NCI-H524 (cell line): ENCODE results near the gene HNF1B.

ENCODE experiments used
- DNase-seq, 2 experiments: peaks; one replicate each; lab custom pipeline; 2025; lab: John Stamatoyannopoulos, UW

HNF1B gene

DNA sequence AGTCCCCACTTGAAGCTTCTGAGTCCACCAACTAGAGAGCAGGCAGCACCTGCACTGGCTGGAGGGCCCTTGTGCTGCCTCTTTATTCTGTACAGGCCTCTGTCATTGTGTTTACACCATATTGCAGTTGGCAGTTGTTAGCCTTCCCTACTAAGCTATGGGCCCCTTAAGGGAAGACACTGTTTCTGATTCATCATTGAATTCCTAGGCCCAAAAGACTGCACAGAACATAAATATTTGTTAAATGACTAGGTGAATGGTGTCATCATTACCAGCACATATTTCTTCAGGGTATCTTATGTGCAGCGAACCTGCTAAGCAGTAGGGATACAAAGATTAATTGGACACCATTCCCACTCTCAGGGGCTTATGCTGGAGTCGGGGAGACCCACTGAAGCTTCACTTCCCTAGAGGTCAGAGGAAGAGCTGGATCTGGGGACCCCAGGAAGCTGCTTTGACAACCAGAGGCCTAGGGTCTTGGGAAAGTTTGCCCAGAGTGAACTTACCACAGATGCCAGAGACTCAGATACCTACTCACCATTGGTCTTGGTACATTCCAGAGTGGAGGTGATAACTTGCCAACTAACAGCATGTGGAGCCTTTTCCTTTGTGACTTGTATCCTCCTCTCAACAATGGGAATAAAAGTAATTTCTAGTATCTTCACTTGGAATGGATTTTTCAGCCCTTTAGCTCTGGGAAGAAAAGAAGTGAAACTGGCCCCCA, 72.9 kb downstream of the HNF1B start:
- no peak for DNase-seq

- DNase-seq, result no peak
Observed at GRCh38 chr17:37671028-37671823, 73.6 kb downstream of the HNF1B start.

- DNase-seq, result no peak
Observed at GRCh38 chr17:37667039-37667438, 77.8 kb downstream of the HNF1B start.

DNA sequence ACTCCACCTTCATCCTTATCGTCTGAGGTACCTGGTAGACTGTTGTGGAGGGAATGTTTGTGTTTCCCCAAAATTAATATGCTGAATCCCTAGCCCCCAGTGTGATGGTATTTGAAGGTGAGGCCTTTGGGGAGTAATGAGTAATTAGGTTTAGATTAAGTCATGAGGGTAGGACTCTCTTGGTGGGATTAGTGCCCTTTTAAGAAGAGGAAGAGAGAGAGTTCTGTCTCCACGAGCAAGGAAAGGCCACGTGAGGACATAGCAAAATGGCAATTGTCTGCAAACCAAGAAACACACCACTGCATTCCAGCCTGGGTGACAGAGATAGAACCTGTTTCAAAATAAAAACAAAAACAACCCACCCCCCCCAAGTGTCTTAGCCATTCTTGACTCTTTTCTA, 80.6 kb downstream of the HNF1B start:
- no peak for DNase-seq

DNA sequence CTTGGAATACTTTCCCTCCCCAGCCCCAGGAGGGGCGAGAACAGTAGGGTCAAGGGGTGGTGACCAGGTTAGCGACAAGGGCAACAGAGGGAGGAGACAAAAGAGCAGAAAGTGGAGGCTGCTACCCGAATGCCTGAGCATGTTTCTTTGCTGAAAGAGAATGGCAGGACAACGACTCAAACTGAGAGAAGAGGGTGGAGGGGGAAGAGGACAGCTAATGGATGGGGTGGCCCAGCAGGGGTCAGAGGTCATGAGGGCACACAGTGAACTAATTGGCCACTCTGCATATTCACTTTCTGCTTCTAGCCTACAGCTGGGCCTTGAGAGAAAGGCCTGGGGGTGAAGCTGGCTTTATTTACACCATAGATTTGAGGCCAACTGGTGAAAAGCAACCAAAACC, 82.5 kb downstream of the HNF1B start:
- no peak for DNase-seq

GRCh38 chr17:37661400-37662014, 83.4 kb downstream of the HNF1B start:
- DNase-seq, result peak in 1 of 2 experiments; percentile 24

GRCh38 chr17:37659925-37660324, 84.9 kb downstream of the HNF1B start:
- DNase-seq, result no peak

- DNase-seq, result no peak
Observed at GRCh38 chr17:37657202-37657601, 87.7 kb downstream of the HNF1B start.

GRCh38 chr17:37651849-37652248, 93.0 kb downstream of the HNF1B start:
- DNase-seq, result no peak

DNA sequence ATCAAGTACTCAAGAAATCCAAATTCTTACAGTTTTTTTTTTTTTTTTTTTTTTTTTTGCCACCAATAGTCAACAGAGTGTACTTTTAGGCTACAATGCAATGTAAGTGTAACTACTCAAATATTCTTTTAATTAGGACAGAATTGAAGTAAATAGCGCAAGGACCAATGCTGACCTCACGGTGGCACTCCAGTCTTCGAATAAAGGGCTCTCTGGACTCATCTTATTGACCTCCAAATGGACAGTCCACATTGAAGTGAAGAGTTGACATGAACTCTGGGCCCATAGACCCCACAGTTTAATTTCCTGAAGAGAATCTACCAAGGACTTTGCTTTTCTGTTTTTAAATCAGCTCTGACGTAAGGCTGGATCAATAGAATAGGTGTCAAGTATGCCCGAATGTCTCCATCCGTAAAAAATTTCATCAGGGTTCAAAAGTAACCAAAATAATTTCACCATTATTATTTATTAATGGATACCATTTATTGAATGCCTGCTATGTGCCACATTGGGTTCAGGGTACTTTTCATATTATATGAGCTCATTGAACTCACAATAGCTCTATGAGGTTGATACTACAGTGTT, 94.3 kb downstream of the HNF1B start:
- peak in 1 of 2 experiments; percentile 22 for DNase-seq

DNA sequence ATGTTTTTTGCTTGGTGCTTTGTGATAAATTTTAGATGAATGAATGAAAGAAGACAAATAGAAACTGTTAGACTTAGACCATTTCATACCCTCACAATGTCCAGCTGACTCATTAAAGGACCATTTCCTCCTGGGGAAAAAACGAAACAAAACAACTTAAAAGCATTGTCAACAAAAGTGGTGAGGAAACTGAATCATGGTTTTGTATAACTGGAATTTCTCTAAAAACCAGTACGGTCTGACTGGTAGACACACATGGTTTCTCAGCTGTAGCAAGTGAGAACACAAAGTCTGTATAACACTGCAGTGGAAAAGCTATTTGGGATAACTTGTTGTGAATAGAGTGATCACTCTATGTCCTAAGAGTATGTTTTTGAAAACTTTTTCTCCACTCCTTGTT, 96.3 kb downstream of the HNF1B start:
- no peak for DNase-seq

- DNase-seq, result no peak
Observed at GRCh38 chr17:37647856-37648255, 97.0 kb downstream of the HNF1B start.

- DNase-seq, result no peak
Observed at GRCh38 chr17:37643869-37644268, 101.0 kb downstream of the HNF1B start.

GRCh38 chr17:37643118-37643766, 101.6 kb downstream of the HNF1B start, which contains the start of gene DDX52:
Gene DDX52, minus strand, starts transcription at chr17:37643446. Its CDS starts 26 bp downstream, at chr17:37643420.
- peak; percentile 89 to 90 for DNase-seq

DNA sequence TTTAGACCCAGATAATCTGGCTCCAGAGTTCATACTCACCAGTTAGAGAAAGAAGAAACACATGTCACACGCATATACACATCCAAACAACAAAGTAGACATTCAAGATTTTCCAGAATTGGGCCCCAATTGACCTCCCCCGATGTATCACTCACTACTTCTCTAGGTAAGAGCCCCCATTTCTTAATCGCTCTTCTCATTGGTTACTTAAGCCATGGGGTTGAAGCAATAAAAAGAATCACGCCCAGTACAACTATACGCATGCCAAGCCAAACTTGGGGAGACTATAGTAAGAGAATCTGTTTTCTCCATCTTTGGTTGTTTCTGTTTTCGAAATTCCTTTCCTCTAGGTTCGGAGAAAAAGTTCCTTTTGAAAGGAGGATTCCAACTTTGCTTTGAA, 102.2 kb downstream of the HNF1B start:
- peak in 1 of 2 experiments; percentile 25 for DNase-seq

DNA sequence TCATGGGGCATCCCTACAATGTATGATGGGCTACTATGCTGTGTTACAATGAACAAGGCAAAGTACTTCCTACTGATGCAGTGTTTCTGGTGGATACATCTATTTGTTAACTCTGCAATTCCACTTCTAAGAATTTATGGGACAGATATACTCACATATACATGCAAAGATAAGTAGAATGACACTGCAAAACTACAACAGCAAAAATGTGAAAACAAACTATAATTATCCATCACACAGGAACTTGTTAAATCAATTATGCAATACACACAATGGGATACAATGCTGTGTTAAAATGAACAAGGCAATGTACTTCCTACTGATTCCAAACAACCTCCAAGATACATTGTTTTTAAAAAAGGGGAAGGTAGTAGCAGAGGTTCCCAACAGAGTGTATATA, 104.8 kb downstream of the HNF1B start:
- no peak for DNase-seq

GRCh38 chr17:37637956-37638355, 106.9 kb downstream of the HNF1B start:
- DNase-seq, result no peak
